Esophagus squamous epithelium (tissue), 5 donors: ENCODE data around the gene ZNF346. TPM values are rescaled to one million over a fixed set of nuclear protein-coding genes. Genes with fewer than 3 reads are reported as not detected.

Experiments
- DNase-seq: peaks from one replicate; lab custom pipeline; 2025; lab: John Stamatoyannopoulos, UW
- H3K27ac ChIP-seq, 4 donors: fragments of 200-600 bp; sonication (generic); one replicate each; pipeline ENCODE4 v1.5.1; 2016 to 2019; ENCODE audit warnings: mild to moderate bottlenecking in 1 of 4
- H3K27me3 ChIP-seq, 4 donors: fragments of 200-600 bp; sonication (generic); 1 replicate in 3 of 4; 2 replicates in 1 of 4; pipeline versions ENCODE4 v1.5.1 to v1.6.0; 2017 to 2021; ENCODE audit warnings: antibody characterized with exemption in 1 of 4
- H3K36me3 ChIP-seq, 3 donors: fragments of 200-600 bp; sonication (generic); one replicate each; pipeline ENCODE4 v1.5.1; 2016 to 2019
- H3K4me1 ChIP-seq, 3 donors: fragments of 200-600 bp; sonication (generic); one replicate each; pipeline ENCODE4 v1.5.1; 2017 to 2019
- H3K4me3 ChIP-seq, 4 donors: fragments of 200-600 bp; sonication (generic); 1 replicate in 3 of 4; 2 replicates in 1 of 4; pipeline ENCODE4 v1.5.1; 2016 to 2019; ENCODE audit warnings: mild to moderate bottlenecking in 2 of 4, moderate library complexity in 1 of 4
- H3K9me3 ChIP-seq, 3 donors: fragments of 200-600 bp; sonication (generic); one replicate each; pipeline ENCODE4 v1.5.1; 2016 to 2019
- POLR2A ChIP-seq, 4 donors: fragments of 450-650 bp; IDR thresholded peaks; one replicate each; pipeline ENCODE4 v1.6.1; 2017; ENCODE audit warnings: antibody characterized with exemption in 4 of 4, mild to moderate bottlenecking in 4 of 4, moderate library complexity in 3 of 4
- WGBS, 2 donors: methylation state at CpG; one replicate each; pipeline ENCODE4 v1.1.5; 2018; 5-methylcytosine and 5-hydroxymethylcytosine counted together
- intact Hi-C: fragments of 100-400 bp; cut with DNase I; formaldehyde crosslinking; loops from one replicate; pipeline ENCODE4 v1.15.0; 2022
- total RNA-seq, 4 donors: library from RNA; depleted of rRNA; stranded (reverse); fragments of >200 nt; gene quantifications; one replicate each; pipeline ENCODE4 v1.1.0, GENCODE V29; 2016
- TF ChIP-seq, protein P1 (sequence below), 6 experiments: fragments of 450-650 bp in 4 of 6; fragments of 200-600 bp in 2 of 6; sonication (generic) in 2 of 6; IDR thresholded peaks; one replicate each; pipeline ENCODE4 v1.5.1; 2016 to 2019; ENCODE audit warnings: antibody characterized with exemption in 6 of 6, mild to moderate bottlenecking in 4 of 6, moderate library complexity in 4 of 6
- donor health status: DM: yes; HTN: yes; CAD: no.

The ZNF346 gene
- total RNA-seq, 4 donors from 2014 or later, result 11.4 to 17.0 (median 13.3) TPM

DNA sequence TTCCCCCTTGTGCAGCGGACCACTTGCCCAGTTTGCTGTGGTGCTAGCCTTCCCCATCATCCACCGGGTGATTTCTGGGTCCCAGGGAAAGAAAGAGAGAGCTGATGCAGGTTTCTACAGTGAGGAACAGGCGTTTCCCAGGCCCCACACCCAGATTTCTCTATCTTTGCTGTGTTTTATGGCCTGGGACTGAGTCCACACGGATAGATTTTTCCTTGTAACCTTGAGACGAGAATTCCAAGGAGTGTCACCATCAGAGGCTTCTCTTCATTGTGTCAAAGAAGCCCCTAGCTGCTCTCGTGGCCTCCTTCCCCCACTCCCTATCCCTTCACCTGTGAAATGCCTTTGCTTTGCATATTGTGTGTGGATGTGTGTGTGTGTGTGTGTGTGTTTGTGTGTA lies 43.0 kb downstream of the ZNF346 start:
- no peak for DNase-seq
- Histone ChIP-seq H3K9me3 (no peaks in the 10 kb centered on the region), H3K4me1 (no peaks in the 10 kb centered on the region), H3K36me3 (peaks cover 0 to 75% (median 7%) of the 10 kb centered on the region in 3 donors), H3K4me3 (no peak overlapping the region), H3K27ac (no peak overlapping the region), H3K27me3 (no peaks in the 10 kb centered on the region)
- WGBS, 2 donors, result 74 to 86% methylated on average over 6 of the region's 6 CpGs
- TF ChIP-seq, protein P1, sequence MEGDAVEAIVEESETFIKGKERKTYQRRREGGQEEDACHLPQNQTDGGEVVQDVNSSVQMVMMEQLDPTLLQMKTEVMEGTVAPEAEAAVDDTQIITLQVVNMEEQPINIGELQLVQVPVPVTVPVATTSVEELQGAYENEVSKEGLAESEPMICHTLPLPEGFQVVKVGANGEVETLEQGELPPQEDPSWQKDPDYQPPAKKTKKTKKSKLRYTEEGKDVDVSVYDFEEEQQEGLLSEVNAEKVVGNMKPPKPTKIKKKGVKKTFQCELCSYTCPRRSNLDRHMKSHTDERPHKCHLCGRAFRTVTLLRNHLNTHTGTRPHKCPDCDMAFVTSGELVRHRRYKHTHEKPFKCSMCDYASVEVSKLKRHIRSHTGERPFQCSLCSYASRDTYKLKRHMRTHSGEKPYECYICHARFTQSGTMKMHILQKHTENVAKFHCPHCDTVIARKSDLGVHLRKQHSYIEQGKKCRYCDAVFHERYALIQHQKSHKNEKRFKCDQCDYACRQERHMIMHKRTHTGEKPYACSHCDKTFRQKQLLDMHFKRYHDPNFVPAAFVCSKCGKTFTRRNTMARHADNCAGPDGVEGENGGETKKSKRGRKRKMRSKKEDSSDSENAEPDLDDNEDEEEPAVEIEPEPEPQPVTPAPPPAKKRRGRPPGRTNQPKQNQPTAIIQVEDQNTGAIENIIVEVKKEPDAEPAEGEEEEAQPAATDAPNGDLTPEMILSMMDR (IDR thresholded peaks at IDR 0.05), result no peak
- no peak for TF ChIP-seq POLR2A (IDR thresholded peaks at IDR 0.05)
- intact Hi-C loops, result no loop called here

DNA sequence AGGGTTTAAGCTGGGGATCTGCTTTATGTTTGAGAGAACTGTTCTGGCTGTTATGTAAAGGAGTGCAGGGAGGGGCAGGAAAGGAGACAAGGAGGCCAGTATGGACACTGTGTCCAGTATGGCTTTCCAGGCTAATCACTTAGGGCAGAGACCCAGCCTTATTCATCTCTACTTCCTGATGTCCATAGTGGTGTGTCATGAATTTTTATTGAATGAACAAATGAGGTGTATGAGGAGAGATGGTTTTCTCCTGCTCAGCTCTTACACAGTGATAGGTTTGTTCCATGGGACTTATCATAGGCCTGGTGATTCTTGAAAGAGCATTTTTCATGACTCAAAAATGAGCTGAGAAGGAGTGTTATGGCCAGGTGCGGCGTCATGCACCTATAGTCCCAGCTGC lies 43.7 kb downstream of the ZNF346 start:
- H3K36me3 ChIP-seq, result peaks cover 0 to 75% (median 7%) of the 10 kb centered on the region in 3 donors
- 95 to 100% methylated on average over 2 of the region's 2 CpGs for WGBS, 2 donors
- H3K4me3 ChIP-seq, result no peak overlapping the region
- H3K27me3 ChIP-seq, result no peaks in the 10 kb centered on the region
- H3K4me1 ChIP-seq, result no peaks in the 10 kb centered on the region
- intact Hi-C loops, result no loop called here
- no peak overlapping the region for H3K27ac ChIP-seq
- no peak for DNase-seq
- H3K9me3 ChIP-seq, result no peaks in the 10 kb centered on the region
- TF ChIP-seq, protein P1 (IDR thresholded peaks at IDR 0.05), result no peak
- TF ChIP-seq POLR2A (IDR thresholded peaks at IDR 0.05), result no peak

DNA sequence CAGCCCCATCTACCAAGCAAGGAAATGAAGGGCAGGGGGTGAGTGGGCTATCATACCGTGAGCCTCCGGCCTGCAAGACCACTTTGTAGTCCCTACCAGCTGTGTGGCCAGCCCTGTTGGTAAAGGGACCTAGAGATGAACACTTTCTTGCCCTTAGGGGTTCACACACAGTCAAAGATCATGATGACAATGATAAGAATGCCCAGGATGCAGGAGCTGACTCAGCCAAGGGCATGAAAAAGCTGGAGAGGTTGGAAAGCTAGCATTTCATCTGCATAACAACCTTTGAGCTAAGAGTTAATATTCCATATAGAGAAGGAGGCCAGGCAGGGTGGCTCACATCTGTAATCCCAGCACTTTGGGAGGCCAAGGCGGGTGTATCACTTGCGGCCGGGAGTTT lies 45.0 kb downstream of the ZNF346 start:
- WGBS, 2 donors, result 93 to 98% methylated on average over 5 of the region's 5 CpGs
- Histone ChIP-seq H3K4me1 (no peaks in the 10 kb centered on the region), H3K9me3 (no peaks in the 10 kb centered on the region), H3K27me3 (no peaks in the 10 kb centered on the region), H3K4me3 (no peak overlapping the region), H3K36me3 (peaks cover 0 to 62% (median 7%) of the 10 kb centered on the region in 3 donors), H3K27ac (no peak overlapping the region)
- DNase-seq, result no peak
- TF ChIP-seq POLR2A (IDR thresholded peaks at IDR 0.05), result no peak
- TF ChIP-seq, protein P1 (IDR thresholded peaks at IDR 0.05), result no peak
- intact Hi-C loops, result no loop called here

DNA sequence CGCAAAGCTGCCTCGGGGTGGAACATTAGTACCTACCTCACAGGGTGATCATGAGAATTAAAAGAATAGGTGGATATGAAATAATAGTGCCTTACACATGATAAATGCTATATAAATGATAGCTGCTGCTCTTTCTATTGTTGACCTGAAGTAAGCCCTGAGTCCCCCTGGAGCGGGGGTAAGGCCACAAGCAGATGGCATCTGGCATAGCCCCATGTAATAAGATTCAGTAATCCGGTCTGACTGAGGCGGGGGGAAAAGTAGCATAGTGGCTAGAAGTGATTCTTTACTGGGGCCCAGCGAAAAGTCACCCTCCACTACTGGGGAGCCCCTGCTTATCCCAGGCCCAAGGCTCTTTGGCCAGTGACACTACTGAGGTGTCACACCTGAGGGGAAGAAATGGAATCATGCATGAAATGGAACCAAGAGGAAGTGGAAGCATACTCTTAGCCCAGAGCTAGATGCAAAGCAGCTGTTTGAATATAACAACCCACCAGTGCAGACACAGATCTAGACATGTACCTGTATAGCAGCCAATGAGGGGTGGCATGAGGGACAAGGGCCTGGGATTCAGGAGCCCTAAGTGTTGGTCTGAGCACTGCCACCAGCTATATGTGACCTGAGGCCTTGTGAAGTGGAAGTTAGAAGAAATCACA lies 48.2 kb downstream of the ZNF346 start:
- Histone ChIP-seq H3K36me3 (peaks cover 0 to 32% (median 0%) of the 10 kb centered on the region in 3 donors), H3K9me3 (no peaks in the 10 kb centered on the region), H3K27me3 (no peaks in the 10 kb centered on the region), H3K4me3 (no peak overlapping the region), H3K4me1 (no peaks in the 10 kb centered on the region), H3K27ac (no peak overlapping the region)
- WGBS, 2 donors, result 87 to 91% methylated on average over 6 of the region's 6 CpGs
- TF ChIP-seq POLR2A (IDR thresholded peaks at IDR 0.05), result no peak
- TF ChIP-seq, protein P1 (IDR thresholded peaks at IDR 0.05), result no peak
- no peak for DNase-seq
- intact Hi-C loops, result loop anchor here (5.0 kb wide), 1 partner anchor 42 kb away; no protein-coding TSS in a partner anchor

DNA sequence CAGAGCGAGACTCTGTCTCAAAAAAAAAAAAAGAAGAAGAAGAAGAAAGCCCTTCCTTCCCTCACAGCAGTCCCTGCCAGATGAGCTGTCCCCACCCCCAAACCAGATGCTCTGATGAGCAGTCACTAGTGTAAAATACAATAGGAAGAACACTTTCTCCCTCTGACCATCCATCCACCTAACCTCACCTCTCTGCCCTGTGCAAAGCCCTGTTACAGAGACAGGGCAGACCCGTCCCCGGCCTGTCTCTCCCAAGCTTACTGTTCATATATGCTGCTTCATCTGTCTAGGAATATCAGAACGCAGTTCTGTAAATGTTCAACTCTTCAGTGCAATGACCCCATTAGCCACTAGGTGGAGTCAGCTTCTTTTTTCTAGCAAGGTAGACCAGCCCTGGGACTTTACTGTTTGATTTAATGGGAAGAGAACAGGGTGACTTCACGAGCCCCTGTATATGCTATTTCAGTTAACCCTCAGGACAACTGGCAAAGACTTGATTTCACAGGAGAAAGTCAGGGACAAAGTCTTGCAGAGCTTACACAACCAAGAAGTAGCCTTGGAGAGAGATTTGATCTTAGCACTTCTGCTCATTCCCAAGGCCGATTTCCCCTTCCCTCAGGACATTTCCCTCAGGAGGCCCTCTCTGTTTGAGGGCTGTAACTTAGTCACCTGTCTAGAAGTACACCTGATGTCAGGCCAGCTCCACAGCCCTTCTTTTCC lies 49.3 kb downstream of the ZNF346 start:
- H3K36me3 ChIP-seq, result peaks cover 0 to 20% (median 0%) of the 10 kb centered on the region in 3 donors
- no peak overlapping the region for H3K27ac ChIP-seq
- WGBS, 2 donors, result 18 to 27% methylated on average over 4 to 5 of the region's 6 CpGs
- TF ChIP-seq, protein P1 (IDR thresholded peaks at IDR 0.05), result peak; percentile 66 to 90 (median 87)
- TF ChIP-seq POLR2A (IDR thresholded peaks at IDR 0.05), result no peak
- no peak for DNase-seq
- H3K9me3 ChIP-seq, result no peaks in the 10 kb centered on the region
- intact Hi-C loops, result loop anchor here (5.0 kb wide), 1 partner anchor 40 kb away; no protein-coding TSS in a partner anchor
- H3K27me3 ChIP-seq, result no peaks in the 10 kb centered on the region
- no peaks in the 10 kb centered on the region for H3K4me1 ChIP-seq
- no peak overlapping the region for H3K4me3 ChIP-seq
